Activated effector memory CD4-positive, alpha-beta T cell treated with anti-CD3 and anti-CD28 coated beads, Interleukin-2, amount 50 U/mL, for 16 hours (primary cell): ENCODE data around the gene ITGAE.
A peak's percentile ranks its signal among the peaks of the same experiment; 100 is the strongest.
"Not testable (repeated sequence)": the region's sequence is repeated elsewhere in the genome, so short reads cannot be mapped to it uniquely, and the experiment has no call there.

Experiments
- DNase-seq: peaks from one replicate; pipeline ENCODE4 v3.0.0-alpha.2; 2020

ITGAE gene

DNA sequence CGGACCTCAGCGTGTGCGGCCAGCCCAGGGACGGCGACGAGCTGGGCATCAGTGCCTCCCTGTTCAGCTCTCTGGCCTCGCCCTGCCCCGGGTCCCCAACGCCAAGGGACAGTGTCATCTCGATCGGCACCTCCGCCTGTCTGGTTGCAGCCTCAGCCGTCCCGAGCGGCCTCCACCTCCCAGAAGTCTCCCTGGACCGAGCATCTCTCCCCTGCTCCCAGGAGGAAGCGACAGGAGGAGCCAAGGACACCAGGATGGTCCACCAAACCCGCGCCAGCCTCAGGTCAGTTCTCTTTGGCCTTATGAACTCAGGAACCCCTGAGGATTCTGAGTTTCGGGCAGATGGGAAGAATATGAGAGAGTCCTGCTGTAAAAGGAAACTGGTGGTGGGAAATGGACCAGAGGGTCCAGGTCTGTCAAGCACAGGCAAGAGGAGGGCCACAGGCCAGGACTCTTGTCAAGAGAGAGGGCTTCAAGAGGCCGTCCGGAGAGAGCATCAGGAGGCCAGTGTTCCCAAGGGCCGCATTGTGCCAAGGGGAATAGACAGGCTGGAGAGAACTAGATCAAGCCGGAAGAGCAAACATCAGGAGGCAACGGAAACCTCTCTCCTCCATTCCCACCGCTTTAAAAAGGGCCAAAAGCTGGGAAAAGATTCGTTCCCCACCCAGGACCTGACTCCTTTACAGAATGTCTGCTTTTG, 76.5 kb downstream of the ITGAE start:
- DNase-seq = no peak

DNA sequence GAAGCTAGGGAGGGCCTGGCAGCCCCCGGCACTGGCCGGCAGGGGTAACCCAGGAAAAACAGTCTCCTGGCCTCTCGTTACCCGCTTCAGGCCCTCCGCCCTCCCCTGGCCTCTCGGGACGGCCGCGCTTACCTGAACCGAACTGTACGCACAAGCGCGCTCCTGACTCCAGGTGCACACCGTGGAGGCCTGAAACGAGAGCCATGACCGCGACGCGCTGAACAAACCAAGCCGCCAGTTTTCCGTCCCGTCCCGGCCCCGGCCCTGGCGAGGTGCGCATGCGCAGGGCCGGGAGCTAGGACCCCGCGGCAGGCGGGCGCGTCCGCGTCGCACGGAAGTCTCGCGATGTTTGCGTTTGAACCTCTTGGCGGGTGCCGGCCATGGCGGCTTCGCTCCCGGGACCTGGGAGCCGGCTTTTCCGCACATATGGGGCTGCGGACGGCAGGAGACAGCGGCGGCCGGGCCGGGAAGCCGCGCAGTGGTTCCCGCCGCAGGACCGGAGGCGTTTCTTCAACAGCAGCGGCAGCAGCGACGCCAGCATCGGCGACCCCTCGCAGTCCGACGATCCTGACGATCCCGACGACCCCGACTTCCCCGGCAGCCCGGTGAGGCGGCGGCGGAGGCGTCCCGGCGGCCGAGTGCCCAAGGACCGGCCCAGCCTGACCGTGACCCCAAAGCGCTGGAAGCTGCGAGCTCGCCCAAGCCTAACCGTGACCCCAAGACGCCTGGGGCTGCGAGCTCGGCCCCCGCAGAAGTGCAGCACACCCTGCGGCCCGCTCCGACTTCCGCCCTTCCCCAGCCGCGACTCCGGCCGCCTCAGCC, 77.2 kb downstream of the ITGAE start, which contains the start of gene HASPIN:
HASPIN (plus strand) TSS at position 348 of the 822 bp plus-strand sequence; CDS start at position 381, 33 bp downstream.
- DNase-seq = peak; percentile 97

- no peak for DNase-seq
These were observed 77.8 kb downstream of the ITGAE start for GRCh38 chr17:3723188-3723555.

DNA sequence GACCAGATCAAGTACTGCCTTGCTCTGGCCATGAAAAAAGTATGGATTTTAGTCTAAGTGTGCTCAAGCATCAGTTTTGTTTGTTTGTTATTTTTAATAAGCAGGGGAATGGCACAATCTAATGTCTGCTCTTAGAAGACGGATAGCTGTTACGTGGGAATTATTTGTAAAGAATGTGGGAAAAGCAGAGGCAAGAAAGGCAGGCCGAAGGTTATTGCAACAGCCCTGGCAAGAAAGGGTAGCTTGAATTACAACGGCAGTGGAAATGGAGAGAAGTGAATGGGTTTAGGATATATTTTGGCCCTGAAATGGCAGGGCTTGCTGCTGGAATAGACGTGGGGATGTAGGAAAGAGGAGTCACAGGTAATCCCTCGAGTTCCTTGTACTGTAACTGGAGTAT, 78.3 kb downstream of the ITGAE start:
- DNase-seq = no peak

DNA sequence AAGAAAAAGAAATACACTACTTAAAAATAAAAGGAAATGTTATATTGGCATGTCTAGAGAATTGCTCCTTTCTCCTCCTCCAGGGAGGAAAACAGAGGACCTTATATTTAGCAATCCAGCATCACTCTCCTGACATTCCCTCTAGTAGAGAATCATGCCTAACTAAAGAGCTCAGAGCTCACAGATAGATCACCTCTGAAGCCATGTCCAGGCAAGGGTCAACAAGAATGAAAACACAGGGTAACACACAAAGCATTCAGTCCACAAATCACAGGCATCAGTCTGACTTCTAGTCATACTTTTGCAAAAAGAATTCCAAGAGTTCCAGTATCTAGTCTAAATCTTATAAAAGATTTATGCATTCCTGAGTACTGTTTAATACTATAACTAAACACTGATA, 81.7 kb downstream of the ITGAE start:
- DNase-seq = no peak

- DNase-seq = no peak
These were observed 82.8 kb downstream of the ITGAE start for GRCh38 chr17:3718201-3718600.

DNA sequence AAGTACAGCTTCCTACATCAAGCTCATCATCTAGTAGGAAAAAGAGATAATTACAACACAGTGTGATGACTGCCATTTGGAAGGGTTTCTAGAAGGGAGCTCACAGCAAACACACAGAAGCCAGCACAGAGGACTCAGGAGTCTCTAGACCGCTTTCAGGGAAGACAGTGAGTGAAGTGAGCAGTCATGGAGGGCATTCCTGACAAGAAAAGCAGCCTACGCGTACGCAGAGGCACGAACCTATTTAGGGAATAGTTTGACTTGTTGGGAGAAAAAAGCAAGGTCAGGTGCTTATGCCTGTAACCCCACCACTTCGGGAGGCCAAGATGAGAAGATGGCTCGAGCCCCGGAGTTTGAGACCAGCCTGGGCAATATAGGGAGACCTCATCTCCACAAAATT, 85.7 kb downstream of the ITGAE start:
- DNase-seq = no peak

DNA sequence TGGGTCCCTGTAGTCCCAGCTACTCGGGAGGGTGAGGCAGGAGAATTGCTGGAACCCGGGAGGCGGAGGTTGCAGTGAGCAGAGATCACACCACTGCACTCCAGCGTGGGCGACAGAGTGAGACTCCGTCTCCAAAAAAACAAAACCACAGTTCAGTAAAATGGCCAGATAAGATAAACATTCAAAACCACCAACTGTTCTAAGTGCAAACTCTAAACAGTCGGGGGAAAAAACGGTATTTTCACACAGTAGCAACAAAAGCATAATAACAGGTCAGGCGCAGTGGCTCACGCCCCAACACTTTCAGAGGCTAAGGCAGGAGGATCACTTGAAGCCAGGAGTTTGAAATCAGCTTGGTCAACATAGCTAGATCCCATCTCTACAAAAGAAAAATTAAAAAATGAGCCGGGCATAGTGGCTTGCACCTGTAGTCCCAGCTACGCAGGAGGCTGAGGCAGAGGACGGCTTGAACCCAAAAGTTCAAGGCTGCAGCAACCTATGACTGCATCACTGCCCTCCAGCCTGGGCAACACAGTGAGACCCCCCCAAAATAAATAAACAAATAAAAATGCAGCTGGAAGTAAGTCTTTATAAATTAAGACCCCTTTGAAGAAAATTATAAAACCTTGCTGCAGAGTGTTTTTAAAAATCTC, 88.1 kb downstream of the ITGAE start:
- DNase-seq = peak; percentile 69

GRCh38 chr17:3710951-3711383, 90.0 kb downstream of the ITGAE start:
- peak; percentile 86 for DNase-seq

DNA sequence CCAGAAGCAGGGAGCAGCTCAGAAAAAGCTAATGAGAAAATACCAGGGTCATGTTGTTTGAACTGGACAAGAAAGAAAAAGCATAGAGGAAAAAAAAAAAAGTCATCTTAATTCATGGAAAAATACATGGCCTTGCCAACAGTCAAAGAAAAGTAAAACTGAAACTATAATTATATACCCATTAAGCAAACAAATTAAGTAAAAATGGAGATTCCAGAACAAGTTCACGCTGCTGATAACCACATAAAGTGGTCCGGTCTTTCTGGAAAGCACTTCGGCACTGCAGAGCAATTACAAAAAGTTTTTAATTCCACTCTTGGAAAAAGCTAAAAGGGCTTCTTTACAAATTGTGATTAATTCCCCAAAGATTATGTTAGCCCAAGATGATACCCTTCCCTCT, 92.6 kb downstream of the ITGAE start:
- DNase-seq = no peak

- not testable (repeated sequence) for DNase-seq
These were observed 95.3 kb downstream of the ITGAE start for GRCh38 chr17:3705718-3705984.

DNA sequence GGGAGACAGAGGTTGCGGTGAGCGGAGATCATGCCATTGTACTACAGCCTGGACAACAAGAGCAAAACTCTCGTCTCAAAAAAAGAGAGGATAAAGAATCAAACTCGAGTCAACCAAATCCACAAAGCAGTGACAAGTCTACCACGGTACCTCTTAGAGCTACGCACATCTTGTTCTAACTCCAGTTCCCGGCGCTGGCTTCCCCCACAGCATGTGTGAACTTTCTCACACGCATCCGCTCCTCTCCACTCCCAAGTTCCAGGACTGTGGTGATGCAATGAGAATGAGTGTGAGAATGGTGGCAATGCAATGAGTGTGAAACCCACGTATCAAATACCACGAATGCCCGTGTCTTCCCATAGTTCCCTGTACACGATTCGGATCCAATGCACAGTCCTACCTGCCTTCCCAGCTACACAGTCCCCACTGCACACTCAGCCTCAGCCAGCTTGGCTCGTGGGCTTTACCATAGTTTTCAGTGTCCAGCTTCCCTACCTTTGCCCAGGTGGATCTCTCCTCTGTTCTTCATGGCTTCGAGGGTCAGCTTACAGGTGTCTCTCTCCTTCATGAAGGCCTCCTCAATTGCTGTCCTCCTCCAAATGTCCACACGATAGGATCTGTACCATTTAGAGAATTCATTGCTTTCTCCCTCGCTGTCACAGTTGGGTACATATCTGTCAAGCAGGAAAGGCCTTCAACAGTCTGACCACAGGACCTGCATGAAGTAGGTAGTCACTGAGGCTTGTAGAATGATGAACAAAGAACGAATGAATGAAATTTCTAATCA, 95.9 kb downstream of the ITGAE start:
- no peak for DNase-seq

DNA sequence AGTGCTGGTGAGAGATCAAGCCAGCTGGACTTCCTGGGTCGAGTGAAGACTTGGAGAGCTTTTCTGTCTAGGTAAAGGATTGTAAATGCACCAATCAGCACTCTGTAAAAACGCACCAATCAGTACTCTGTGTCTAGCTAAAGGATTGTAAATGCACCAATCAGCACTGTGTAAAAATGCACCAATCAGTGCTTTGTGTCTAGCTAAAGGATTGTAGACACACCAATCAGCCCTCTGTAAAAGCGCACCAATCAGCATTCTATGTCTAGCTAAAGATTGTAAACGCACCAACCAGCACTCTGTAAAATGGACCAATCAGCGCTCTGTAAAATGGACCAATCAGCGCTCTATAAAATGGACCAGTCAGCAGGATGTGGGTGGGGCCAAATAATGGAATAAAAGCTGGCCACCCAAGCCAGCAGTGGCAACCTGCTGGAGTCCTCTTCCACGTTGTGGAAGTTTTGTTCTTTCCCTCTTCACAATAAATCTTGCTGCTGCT, 98.9 kb downstream of the ITGAE start:
- not testable (repeated sequence) for DNase-seq

DNA sequence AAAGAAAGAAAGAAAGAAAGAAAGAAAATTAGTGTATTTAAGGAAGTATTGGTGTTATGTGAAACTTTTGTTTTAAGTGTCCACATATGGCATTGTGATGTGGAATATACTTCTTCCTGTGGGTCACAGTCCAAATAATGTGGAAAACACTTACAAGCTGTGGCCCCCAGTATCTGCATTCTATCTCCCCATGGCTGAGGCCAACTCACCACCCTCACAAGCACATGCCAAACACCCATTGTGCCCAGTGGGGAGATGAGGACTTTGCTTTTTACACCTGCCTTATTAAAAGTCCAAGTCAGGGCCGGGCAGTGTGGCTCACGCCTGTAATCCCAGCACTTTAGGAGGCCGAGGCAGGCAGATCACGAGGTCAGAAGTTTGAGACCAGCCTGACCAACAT, 101.0 kb downstream of the ITGAE start:
- no peak for DNase-seq

GRCh38 chr17:3698139-3698538, 102.8 kb downstream of the ITGAE start:
- DNase-seq = no peak

- no peak for DNase-seq
These were observed 103.9 kb downstream of the ITGAE start for GRCh38 chr17:3697103-3697476.

- DNase-seq = peak; percentile 74
These were observed 105.1 kb downstream of the ITGAE start, which contains the start of gene P2RX5 for GRCh38 chr17:3695723-3696411. Gene P2RX5, minus strand, starts transcription at chr17:3696155. Its CDS starts 150 bp downstream, at chr17:3696005.

DNA sequence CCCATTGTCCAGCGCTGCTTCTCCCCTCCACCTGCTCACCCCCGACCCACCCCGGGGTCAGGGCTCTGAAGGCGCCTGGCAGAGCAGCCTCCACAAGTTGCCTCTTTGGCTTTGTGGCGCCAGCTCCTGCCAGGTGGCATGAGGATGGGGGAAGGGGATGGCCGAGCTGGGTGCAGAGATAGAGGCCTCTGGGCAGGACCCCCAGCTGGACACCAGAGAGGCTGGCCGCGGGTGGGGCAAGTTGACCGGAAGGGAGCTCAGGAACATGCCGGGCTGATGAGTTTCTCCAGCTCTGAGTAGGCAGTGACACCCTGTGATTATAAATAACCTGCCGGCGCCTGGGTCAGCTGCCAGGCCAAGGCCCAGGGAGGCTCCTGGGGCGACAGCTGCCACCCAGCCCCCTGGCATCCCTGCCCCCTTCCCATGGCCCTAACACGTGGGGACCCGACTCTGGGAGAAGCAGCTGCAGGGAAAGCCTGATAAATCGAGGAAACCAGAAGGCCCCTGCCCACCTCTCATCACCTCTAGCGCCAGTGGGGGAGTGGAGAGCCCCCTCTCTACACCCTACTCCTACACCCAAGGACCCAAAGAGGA, 105.8 kb downstream of the ITGAE start:
- no peak for DNase-seq

GRCh38 chr17:3693829-3694231, 107.2 kb downstream of the ITGAE start:
- DNase-seq = no peak

GRCh38 chr17:3693141-3693540, 107.8 kb downstream of the ITGAE start:
- no peak for DNase-seq

- DNase-seq = no peak
These were observed 108.6 kb downstream of the ITGAE start for GRCh38 chr17:3692346-3692745.

DNA sequence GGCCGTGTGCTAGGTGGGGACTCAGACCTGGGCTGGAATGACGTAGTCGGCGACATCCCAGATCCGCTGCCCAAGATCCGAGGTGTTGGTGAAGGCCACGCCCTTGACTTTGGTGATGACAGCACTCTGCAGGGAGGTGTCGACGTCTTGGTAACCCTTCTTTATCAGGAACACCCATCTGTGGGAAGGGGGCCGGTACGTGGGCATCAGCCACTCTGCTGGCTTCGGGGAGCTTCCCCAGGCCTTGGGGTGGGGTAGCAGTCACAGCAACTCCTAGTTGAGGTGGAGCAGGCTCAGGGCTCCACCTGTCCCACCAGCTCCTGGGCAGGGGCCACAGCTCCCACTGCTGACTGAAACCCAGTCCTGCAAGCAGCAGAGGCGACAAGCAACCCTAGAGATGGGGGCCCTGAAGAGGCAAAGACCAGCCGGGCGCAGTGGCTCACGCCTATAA, 109.3 kb downstream of the ITGAE start:
- DNase-seq = no peak
